CD14-positive monocyte (primary cell): ENCODE data around the gene NLRC5. TPM values are rescaled to one million over a fixed set of nuclear protein-coding genes. Genes with fewer than 3 reads are reported as not detected.
A peak's percentile ranks its signal among the peaks of the same experiment; 100 is the strongest.

ENCODE experiments used
- DNase-seq, 3 donors: peaks; one replicate each; pipeline ENCODE4 v3.0.0-alpha.2; 2011 to 2022
- H2AFZ ChIP-seq: 2 replicates; pipeline ENCODE4 v1.6.0; 2012; ENCODE audit warnings: mild to moderate bottlenecking, low read depth, low read length, inconsistent platforms; ENCODE audit not compliant: insufficient read depth, poor library complexity, severe bottlenecking
- H3K27ac ChIP-seq, 2 donors: 1 replicate in 1 of 2; 2 replicates in 1 of 2; pipeline ENCODE4 v1.5.1; 2012 to 2013; ENCODE audit warnings: low read length in 2 of 2, control low read depth in 1 of 2, inconsistent platforms in 1 of 2, low read depth in 1 of 2, mild to moderate bottlenecking in 1 of 2
- H3K27me3 ChIP-seq, 2 donors: one replicate each; pipeline versions ENCODE4 v1.6.0 to v1.6.1; 2011 to 2013; ENCODE audit warnings: low read length in 2 of 2; ENCODE audit not compliant: control insufficient read depth in 2 of 2, insufficient read depth in 2 of 2
- H3K36me3 ChIP-seq, 2 donors: replicated peaks in 1 of 2; 1 replicate in 1 of 2; 2 replicates in 1 of 2; pipeline versions ENCODE4 v1.5.1 to v1.6.1; 2012 to 2013; ENCODE audit warnings: low read length in 2 of 2, control low read depth in 1 of 2, inconsistent platforms in 1 of 2, mild to moderate bottlenecking in 1 of 2; ENCODE audit not compliant: insufficient read depth in 2 of 2, control insufficient read depth in 1 of 2
- H3K4me1 ChIP-seq, 2 donors: 1 replicate in 1 of 2; 2 replicates in 1 of 2; pipeline versions ENCODE4 v1.5.1 to v1.6.1; 2012 to 2013; ENCODE audit warnings: low read length in 2 of 2, control low read depth in 1 of 2, inconsistent platforms in 1 of 2, mild to moderate bottlenecking in 1 of 2, moderate library complexity in 1 of 2; ENCODE audit not compliant: insufficient read depth in 2 of 2, control insufficient read depth in 1 of 2
- H3K4me2 ChIP-seq: replicated peaks from 2 replicates; pipeline ENCODE3; 2012; ENCODE audit warnings: low read length, moderate library complexity, mild to moderate bottlenecking; ENCODE audit not compliant: poor library complexity, severe bottlenecking; ENCODE audit errors: extremely low read depth
- H3K4me3 ChIP-seq, 3 experiments: fragments of 200-600 bp in 1 of 3; sonication (generic) in 1 of 3; replicated peaks in 1 of 3; 1 replicate in 2 of 3; 2 replicates in 1 of 3; pipeline ENCODE4 v1.5.1; 2011 to 2013; ENCODE audit warnings: low read length in 3 of 3, mild to moderate bottlenecking in 3 of 3, control low read depth in 2 of 3, low read depth in 2 of 3, inconsistent platforms in 1 of 3, moderate library complexity in 1 of 3
- H3K79me2 ChIP-seq: 2 replicates; pipeline ENCODE4 v1.6.0; 2012; ENCODE audit warnings: mild to moderate bottlenecking, control low read depth, inconsistent platforms, low read length, moderate library complexity; ENCODE audit not compliant: insufficient read depth
- H3K9ac ChIP-seq: 2 replicates; pipeline ENCODE4 v1.6.0; 2017; ENCODE audit warnings: low read length, mild to moderate bottlenecking; ENCODE audit not compliant: insufficient read depth, poor library complexity, severe bottlenecking
- H3K9me3 ChIP-seq, 2 donors: replicated peaks in 1 of 2; 1 replicate in 1 of 2; 2 replicates in 1 of 2; pipeline versions ENCODE4 v1.5.1 to v1.6.1; 2012 to 2013; ENCODE audit warnings: low read length in 2 of 2, control low read depth in 1 of 2; ENCODE audit not compliant: control insufficient read depth in 1 of 2, insufficient read depth in 1 of 2
- H4K20me1 ChIP-seq: 2 replicates; pipeline ENCODE4 v1.6.0; 2012; ENCODE audit warnings: mild to moderate bottlenecking, low read length, control low read depth, moderate library complexity; ENCODE audit not compliant: insufficient read depth
- H3K27ac Mint-ChIP-seq, 7 donors: one replicate each; pipeline ENCODE4 v1.8.0; 2020; ENCODE audit warnings: mild to moderate bottlenecking in 7 of 7, mixed read lengths in 7 of 7, moderate library complexity in 6 of 7, inconsistent platforms in 2 of 7
- H3K27me3 Mint-ChIP-seq, 3 donors: one replicate each; pipeline ENCODE4 v1.8.0; 2021 to 2022; ENCODE audit warnings: low read depth in 3 of 3, mild to moderate bottlenecking in 3 of 3, mixed read lengths in 3 of 3, moderate library complexity in 3 of 3, inconsistent platforms in 1 of 3
- H3K36me3 Mint-ChIP-seq, 2 donors: one replicate each; pipeline ENCODE4 v1.8.0; 2020; ENCODE audit warnings: mixed read lengths in 2 of 2, inconsistent platforms in 1 of 2, mild to moderate bottlenecking in 1 of 2
- H3K4me1 Mint-ChIP-seq: one replicate; pipeline ENCODE4 v1.8.0; 2020; ENCODE audit warnings: mild to moderate bottlenecking, mixed read lengths
- H3K4me3 Mint-ChIP-seq, 2 donors: one replicate each; pipeline ENCODE4 v1.8.0; 2020; ENCODE audit warnings: mild to moderate bottlenecking in 2 of 2, mixed read lengths in 2 of 2, moderate library complexity in 1 of 2
- H3K9me3 Mint-ChIP-seq, 7 donors: one replicate each; pipeline ENCODE4 v1.8.0; 2020 to 2022; ENCODE audit warnings: mixed read lengths in 7 of 7, mild to moderate bottlenecking in 6 of 7, moderate library complexity in 6 of 7, inconsistent platforms in 2 of 7
- CTCF ChIP-seq: fragments of 200-600 bp; IDR thresholded peaks from one replicate; pipeline ENCODE4 v1.8.0; 2022; ENCODE audit warnings: antibody characterized with exemption, mild to moderate bottlenecking
- WGBS: methylation state at CpG from one replicate; pipeline ENCODE4 v1.1.5; 2013; ENCODE audit warnings: missing lambda C conversion rate; ENCODE audit not compliant: insufficient coverage; 5-methylcytosine and 5-hydroxymethylcytosine counted together
- intact Hi-C, 2 donors: fragments of 100-400 bp; cut with micrococcal nuclease; formaldehyde crosslinking; loops; one replicate each; pipeline versions ENCODE4 v1.15.0 to v1.15.1; 2023
- polyA plus RNA-seq, 3 donors: library from polyadenylated mRNA; depleted of rRNA in 1 of 3; unstranded in 2 of 3; stranded (reverse) in 1 of 3; fragments of 300-500 nt in 2 of 3; fragments of >200 nt in 1 of 3; fragmentation: Illumina TruSeq in 2 of 3; gene quantifications; 1 replicate in 2 of 3; 2 replicates in 1 of 3; pipeline ENCODE4 v1.2.3, GENCODE V29; 2012 to 2021

NLRC5 gene
- polyA plus RNA-seq, 3 donors = 10.3 to 171 (median 21.6) TPM

DNA sequence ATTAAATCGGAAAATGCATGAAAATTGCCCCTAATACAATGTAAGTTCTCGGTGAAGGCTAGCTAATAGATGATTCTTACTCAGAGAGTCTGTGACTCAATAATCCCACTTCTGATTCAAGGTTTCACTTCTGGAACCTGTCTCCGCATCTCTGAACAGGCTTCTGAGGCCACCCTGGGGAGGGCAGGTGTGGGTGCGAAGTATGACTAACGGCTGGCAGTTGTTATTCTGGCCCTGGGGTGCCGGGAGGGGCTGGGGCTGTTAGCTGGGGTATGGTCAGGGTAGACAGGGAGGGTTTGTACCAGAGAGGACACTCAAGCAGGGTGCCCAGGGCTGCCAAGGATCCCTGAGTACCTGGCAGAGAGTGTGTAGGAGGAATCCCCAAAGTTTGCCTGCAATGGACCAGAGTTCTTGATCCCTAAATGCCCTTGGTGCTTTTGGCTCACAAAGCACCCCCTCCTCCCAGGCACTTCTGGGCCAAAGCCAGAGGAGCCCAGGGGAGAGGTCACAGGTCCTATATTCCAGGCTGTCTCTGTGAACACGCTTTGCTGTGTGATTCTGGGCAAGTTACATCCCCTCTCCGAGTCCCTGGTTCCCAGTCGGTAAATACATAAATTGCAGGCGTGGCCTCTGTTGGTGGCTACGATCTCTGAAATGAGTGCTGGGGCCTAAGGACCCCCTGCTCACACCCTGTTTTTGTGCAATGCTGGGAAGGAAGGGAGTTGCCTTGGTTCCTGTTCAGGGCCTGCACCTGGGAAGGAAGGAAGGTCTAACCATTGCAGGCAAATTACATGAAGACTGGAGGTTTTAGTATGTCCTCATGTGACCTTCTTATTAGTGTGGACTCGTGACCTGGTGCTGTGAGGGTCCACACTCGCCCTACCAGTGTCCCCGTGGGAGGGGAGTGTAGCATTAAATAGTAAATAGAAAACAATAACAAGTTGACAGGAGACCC, 53.1 kb downstream of the NLRC5 start:
- Histone ChIP-seq H3K27ac (peak overlapping the region; percentile 89 to 90), H4K20me1 (no peaks in the 10 kb centered on the region), H3K27me3 (no peaks in the 10 kb centered on the region), H3K36me3 (peaks cover 29 to 54% of the 10 kb centered on the region in 2 donors), H3K4me3 (peak overlapping the region in 1 of 3 experiments; percentile 63), H3K79me2 (peaks cover 64% of the 10 kb centered on the region), H3K9me3 (no peaks in the 10 kb centered on the region), H2AFZ (no peak overlapping the region), H3K4me1 (peaks cover 82 to 84% of the 10 kb centered on the region in 2 donors), H3K4me2 (peak overlapping the region; percentile 52), H3K9ac (peak overlapping the region; percentile 48)
- peaks cover 59 to 81% of the 10 kb centered on the region in 2 donors for H3K36me3 Mint-ChIP-seq
- H3K27me3 Mint-ChIP-seq = peaks cover 0 to 6% (median 2%) of the 10 kb centered on the region in 3 donors
- H3K4me1 Mint-ChIP-seq = peaks cover 83% of the 10 kb centered on the region
- H3K4me3 Mint-ChIP-seq = peak overlapping the region; percentile 50 to 77
- H3K27ac Mint-ChIP-seq = peak overlapping the region; percentile 90 to 97 (median 93)
- TF ChIP-seq CTCF = no peak
- DNase-seq = peak; percentile 50 to 77 (median 69)
- 5% methylated on average over 9 of the region's 14 CpGs for WGBS
- intact Hi-C loops = loop anchor here in 1 of 2 donors (5.0 to 10.0 kb wide), 2 partner anchors 75 to 178 kb away; partner anchors contain the start of gene SLC12A3
- H3K9me3 Mint-ChIP-seq = peaks cover 0 to 3% (median 0%) of the 10 kb centered on the region in 7 donors

DNA sequence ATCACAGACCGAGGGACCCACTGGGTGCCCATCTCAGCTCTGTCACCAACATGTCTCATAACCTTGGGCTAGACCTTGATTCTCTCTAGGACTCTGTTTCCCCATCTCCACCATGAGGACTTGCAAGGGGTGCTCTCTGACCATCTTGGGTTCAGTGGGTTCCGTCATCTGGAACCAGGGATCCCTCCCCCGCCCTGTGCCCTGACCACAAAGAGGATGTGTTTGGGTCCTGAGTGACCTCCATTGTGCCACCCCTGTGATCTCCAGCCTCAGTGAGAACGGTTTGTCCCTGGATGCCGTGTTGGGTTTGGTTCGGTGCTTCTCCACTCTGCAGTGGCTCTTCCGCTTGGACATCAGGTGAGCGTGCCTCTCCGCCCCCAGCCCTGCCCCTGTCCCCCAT, 53.9 kb downstream of the NLRC5 start:
- H3K27me3 ChIP-seq = no peaks in the 10 kb centered on the region
- Mint-ChIP-seq H3K4me3 (no peak overlapping the region), H3K27me3 (peaks cover 0 to 6% (median 2%) of the 10 kb centered on the region in 3 donors), H3K27ac (peak overlapping the region; percentile 90 to 97 (median 93)), H3K36me3 (peaks cover 61 to 84% of the 10 kb centered on the region in 2 donors), H3K9me3 (peaks cover 0 to 3% (median 0%) of the 10 kb centered on the region in 7 donors), H3K4me1 (peaks cover 75% of the 10 kb centered on the region)
- peaks cover 37 to 62% of the 10 kb centered on the region in 2 donors for H3K36me3 ChIP-seq
- intact Hi-C loops = loop anchor here in 1 of 2 donors (5.0 to 10.0 kb wide), 2 partner anchors 76 to 178 kb away; partner anchors contain the start of gene SLC12A3
- DNase-seq = peak in 2 of 3 donors; percentile 15 to 28
- no peak for TF ChIP-seq CTCF
- 65% methylated on average over 5 of the region's 9 CpGs for WGBS
- H3K4me1 ChIP-seq = peaks cover 73 to 75% of the 10 kb centered on the region in 2 donors
- peak overlapping the region in 1 of 3 experiments; percentile 63 for H3K4me3 ChIP-seq
- H3K4me2 ChIP-seq = peak overlapping the region; percentile 52
- no peaks in the 10 kb centered on the region for H3K9me3 ChIP-seq
- peaks cover 63% of the 10 kb centered on the region for H3K79me2 ChIP-seq
- no peaks in the 10 kb centered on the region for H4K20me1 ChIP-seq
- H3K27ac ChIP-seq = peak overlapping the region; percentile 89 to 90
- no peak overlapping the region for H2AFZ ChIP-seq
- peak overlapping the region; percentile 48 for H3K9ac ChIP-seq
